ENCODE measurements around the gene FAM13A. TPM values are rescaled to one million over a fixed set of nuclear protein-coding genes. Genes with fewer than 3 reads are reported as not detected.

Gene FAM13A
- total and polyA plus RNA-seq, 4 experiments from 2014 or later, result 9.6 to 19.7 (median 13.0) TPM

- DNase-seq, result no peak
- Mint-ChIP-seq H3K9me3 (no peaks in the 10 kb centered on the region), H3K4me1 (no peaks in the 10 kb centered on the region), H3K27me3 (no peaks in the 10 kb centered on the region), H3K36me3 (peaks cover 32 to 38% of the 10 kb centered on the region in 2 donors), H3K4me3 (no peak overlapping the region), H3K27ac (no peak overlapping the region)
- Histone ChIP-seq H3K4me3 (ENCODE audit: low read length in 2 of 2) (no peak overlapping the region), H3K27ac (ENCODE audit: low read depth, low read length) (no peak overlapping the region), H3K36me3 (ENCODE audit: insufficient read depth, low read length) (peaks cover 22% of the 10 kb centered on the region), H3K4me1 (ENCODE audit: insufficient read depth, low read length) (no peaks in the 10 kb centered on the region), H3K27me3 (ENCODE audit: insufficient read depth, low read length) (no peaks in the 10 kb centered on the region), H3K9me3 (ENCODE audit: control insufficient read depth in 1 of 2, low read length in 2 of 2) (no peaks in the 10 kb centered on the region)
- POLR2A ChIA-PET (ENCODE audit: partially characterized antibody), result no interaction called here
- CTCF ChIA-PET (ENCODE audit: partially characterized antibody), result interaction anchor here (0.8 kb wide), 1 partner anchor 191 kb away, joined by 3 read pairs; no protein-coding TSS in a partner anchor
- intact Hi-C loops (cut with micrococcal nuclease), result no loop called here
These were observed 326.2 kb downstream of the FAM13A start for GRCh38 chr4:88730811-88731210.

- no peak for DNase-seq
- Histone ChIP-seq H3K27me3 (ENCODE audit: insufficient read depth, low read length) (no peaks in the 10 kb centered on the region), H3K27ac (ENCODE audit: low read depth, low read length) (no peak overlapping the region), H3K36me3 (ENCODE audit: insufficient read depth, low read length) (peaks cover 30% of the 10 kb centered on the region), H3K4me3 (ENCODE audit: low read length in 2 of 2) (no peak overlapping the region), H3K4me1 (ENCODE audit: insufficient read depth, low read length) (no peaks in the 10 kb centered on the region), H3K9me3 (ENCODE audit: control insufficient read depth in 1 of 2, low read length in 2 of 2) (no peaks in the 10 kb centered on the region)
- Mint-ChIP-seq H3K9me3 (no peaks in the 10 kb centered on the region), H3K27me3 (no peaks in the 10 kb centered on the region), H3K36me3 (peaks cover 35 to 48% of the 10 kb centered on the region in 2 donors), H3K27ac (peak overlapping the region in 1 of 7 donors; percentile 29), H3K4me3 (no peak overlapping the region), H3K4me1 (no peaks in the 10 kb centered on the region)
- POLR2A ChIA-PET (ENCODE audit: partially characterized antibody), result no interaction called here
- CTCF ChIA-PET (ENCODE audit: partially characterized antibody), result no interaction called here
- intact Hi-C loops (cut with micrococcal nuclease), result no loop called here
These were observed 327.7 kb downstream of the FAM13A start for GRCh38 chr4:88729146-88729760.

- Histone ChIP-seq H3K9me3 (ENCODE audit: control insufficient read depth in 1 of 2, low read length in 2 of 2) (no peaks in the 10 kb centered on the region), H3K27me3 (ENCODE audit: insufficient read depth, low read length) (no peaks in the 10 kb centered on the region), H3K36me3 (ENCODE audit: insufficient read depth, low read length) (peaks cover 39% of the 10 kb centered on the region), H3K4me3 (ENCODE audit: low read length in 2 of 2) (no peak overlapping the region), H3K27ac (ENCODE audit: low read depth, low read length) (no peak overlapping the region), H3K4me1 (ENCODE audit: insufficient read depth, low read length) (no peaks in the 10 kb centered on the region)
- DNase-seq, result no peak
- Mint-ChIP-seq H3K27ac (peak overlapping the region in 3 of 7 donors; percentile 6 to 69 (median 60)), H3K4me3 (no peak overlapping the region), H3K9me3 (no peaks in the 10 kb centered on the region), H3K36me3 (peaks cover 39 to 56% of the 10 kb centered on the region in 2 donors), H3K27me3 (no peaks in the 10 kb centered on the region), H3K4me1 (no peaks in the 10 kb centered on the region)
- CTCF ChIA-PET (ENCODE audit: partially characterized antibody), result interaction anchor here (1.0 kb wide), 1 partner anchor 29 kb away, joined by 3 read pairs; no protein-coding TSS in a partner anchor
- POLR2A ChIA-PET (ENCODE audit: partially characterized antibody), result no interaction called here
- intact Hi-C loops (cut with micrococcal nuclease), result no loop called here
These were observed 328.8 kb downstream of the FAM13A start for GRCh38 chr4:88728146-88728545.

GRCh38 chr4:88725986-88726385, 331.0 kb downstream of the FAM13A start:
- no peak for DNase-seq
- Histone ChIP-seq H3K36me3 (ENCODE audit: insufficient read depth, low read length) (peaks cover 58% of the 10 kb centered on the region), H3K4me3 (ENCODE audit: low read length in 2 of 2) (no peak overlapping the region), H3K4me1 (ENCODE audit: insufficient read depth, low read length) (no peaks in the 10 kb centered on the region), H3K27ac (ENCODE audit: low read depth, low read length) (no peak overlapping the region), H3K27me3 (ENCODE audit: insufficient read depth, low read length) (no peaks in the 10 kb centered on the region), H3K9me3 (ENCODE audit: control insufficient read depth in 1 of 2, low read length in 2 of 2) (no peaks in the 10 kb centered on the region)
- Mint-ChIP-seq H3K36me3 (peaks cover 43 to 71% of the 10 kb centered on the region in 2 donors), H3K27me3 (no peaks in the 10 kb centered on the region), H3K4me1 (no peaks in the 10 kb centered on the region), H3K27ac (peak overlapping the region in 1 of 7 donors; percentile 53), H3K9me3 (no peaks in the 10 kb centered on the region), H3K4me3 (peak overlapping the region in 1 of 8 donors; percentile 45)
- ChIA-PET POLR2A (ENCODE audit: partially characterized antibody) (no interaction called here), CTCF (ENCODE audit: partially characterized antibody) (interaction anchor here (1.3 to 1.8 kb wide), 2 partner anchors 9 to 186 kb away, joined by 3 to 4 read pairs; no protein-coding TSS in a partner anchor)
- intact Hi-C loops (cut with micrococcal nuclease), result no loop called here

GRCh38 chr4:88725143-88725542, 331.8 kb downstream of the FAM13A start:
- no peak for DNase-seq
- Mint-ChIP-seq H3K27ac (no peak overlapping the region), H3K27me3 (no peaks in the 10 kb centered on the region), H3K4me3 (no peak overlapping the region), H3K4me1 (no peaks in the 10 kb centered on the region), H3K9me3 (no peaks in the 10 kb centered on the region), H3K36me3 (peaks cover 48 to 72% of the 10 kb centered on the region in 2 donors)
- Histone ChIP-seq H3K4me1 (ENCODE audit: insufficient read depth, low read length) (no peaks in the 10 kb centered on the region), H3K27me3 (ENCODE audit: insufficient read depth, low read length) (no peaks in the 10 kb centered on the region), H3K36me3 (ENCODE audit: insufficient read depth, low read length) (peaks cover 63% of the 10 kb centered on the region), H3K9me3 (ENCODE audit: control insufficient read depth in 1 of 2, low read length in 2 of 2) (no peaks in the 10 kb centered on the region), H3K4me3 (ENCODE audit: low read length in 2 of 2) (no peak overlapping the region), H3K27ac (ENCODE audit: low read depth, low read length) (no peak overlapping the region)
- ChIA-PET CTCF (ENCODE audit: partially characterized antibody) (interaction anchor here (1.3 to 1.8 kb wide), 2 partner anchors 8 to 185 kb away, joined by 3 to 4 read pairs; no protein-coding TSS in a partner anchor), POLR2A (ENCODE audit: partially characterized antibody) (no interaction called here)
- intact Hi-C loops (cut with micrococcal nuclease), result no loop called here

- intact Hi-C loops (cut with micrococcal nuclease), result no loop called here
- ChIA-PET CTCF (ENCODE audit: partially characterized antibody) (no interaction called here), POLR2A (ENCODE audit: partially characterized antibody) (no interaction called here)
- H3K4me1 Mint-ChIP-seq, result no peaks in the 10 kb centered on the region
- H3K4me3 ChIP-seq (ENCODE audit: low read length in 2 of 2), result no peak overlapping the region
- no peak overlapping the region for H3K27ac ChIP-seq (ENCODE audit: low read depth, low read length)
- no peaks in the 10 kb centered on the region for H3K27me3 ChIP-seq (ENCODE audit: insufficient read depth, low read length)
- no peaks in the 10 kb centered on the region for H3K9me3 Mint-ChIP-seq
- no peak overlapping the region for H3K4me3 Mint-ChIP-seq
- H3K9me3 ChIP-seq (ENCODE audit: control insufficient read depth in 1 of 2, low read length in 2 of 2), result no peaks in the 10 kb centered on the region
- H3K27ac Mint-ChIP-seq, result peak overlapping the region in 3 of 7 donors; percentile 22 to 64 (median 29)
- no peak for DNase-seq
- H3K27me3 Mint-ChIP-seq, result no peaks in the 10 kb centered on the region
- peaks cover 59% of the 10 kb centered on the region for H3K36me3 ChIP-seq (ENCODE audit: insufficient read depth, low read length)
- H3K4me1 ChIP-seq (ENCODE audit: insufficient read depth, low read length), result no peaks in the 10 kb centered on the region
- H3K36me3 Mint-ChIP-seq, result peaks cover 48 to 76% of the 10 kb centered on the region in 2 donors
These were observed 332.6 kb downstream of the FAM13A start for GRCh38 chr4:88724406-88724805.

- CTCF ChIA-PET (ENCODE audit: partially characterized antibody), result interaction anchor here (1.3 to 1.5 kb wide), 3 partner anchors 10 to 27 kb away, joined by 3 to 4 read pairs (median 3); no protein-coding TSS in a partner anchor
- intact Hi-C loops (cut with micrococcal nuclease), result no loop called here
- no peak overlapping the region for H3K27ac ChIP-seq (ENCODE audit: low read depth, low read length)
- POLR2A ChIA-PET (ENCODE audit: partially characterized antibody), result no interaction called here
- Mint-ChIP-seq H3K4me1 (no peaks in the 10 kb centered on the region), H3K27me3 (no peaks in the 10 kb centered on the region), H3K4me3 (no peak overlapping the region), H3K9me3 (peaks cover 0 to 7% (median 2%) of the 10 kb centered on the region in 8 donors), H3K27ac (no peak overlapping the region), H3K36me3 (peaks cover 55 to 79% of the 10 kb centered on the region in 2 donors)
- H3K4me3 ChIP-seq (ENCODE audit: low read length in 2 of 2), result no peak overlapping the region
- peaks cover 58% of the 10 kb centered on the region for H3K36me3 ChIP-seq (ENCODE audit: insufficient read depth, low read length)
- no peaks in the 10 kb centered on the region for H3K27me3 ChIP-seq (ENCODE audit: insufficient read depth, low read length)
- no peaks in the 10 kb centered on the region for H3K9me3 ChIP-seq (ENCODE audit: control insufficient read depth in 1 of 2, low read length in 2 of 2)
- DNase-seq, result no peak
- no peaks in the 10 kb centered on the region for H3K4me1 ChIP-seq (ENCODE audit: insufficient read depth, low read length)
These were observed 334.2 kb downstream of the FAM13A start for GRCh38 chr4:88722828-88723227.

Data from CD4-positive, alpha-beta memory T cell (primary cell).